NOMO-1 (cell line): ENCODE results near the gene MSI2.

Experiments used
- DNase-seq, 2 experiments: peaks; one replicate each; lab custom pipeline; 2025; ENCODE audit not compliant: unreplicated experiment in 2 of 2; lab: John Stamatoyannopoulos, UW

The MSI2 gene

DNA sequence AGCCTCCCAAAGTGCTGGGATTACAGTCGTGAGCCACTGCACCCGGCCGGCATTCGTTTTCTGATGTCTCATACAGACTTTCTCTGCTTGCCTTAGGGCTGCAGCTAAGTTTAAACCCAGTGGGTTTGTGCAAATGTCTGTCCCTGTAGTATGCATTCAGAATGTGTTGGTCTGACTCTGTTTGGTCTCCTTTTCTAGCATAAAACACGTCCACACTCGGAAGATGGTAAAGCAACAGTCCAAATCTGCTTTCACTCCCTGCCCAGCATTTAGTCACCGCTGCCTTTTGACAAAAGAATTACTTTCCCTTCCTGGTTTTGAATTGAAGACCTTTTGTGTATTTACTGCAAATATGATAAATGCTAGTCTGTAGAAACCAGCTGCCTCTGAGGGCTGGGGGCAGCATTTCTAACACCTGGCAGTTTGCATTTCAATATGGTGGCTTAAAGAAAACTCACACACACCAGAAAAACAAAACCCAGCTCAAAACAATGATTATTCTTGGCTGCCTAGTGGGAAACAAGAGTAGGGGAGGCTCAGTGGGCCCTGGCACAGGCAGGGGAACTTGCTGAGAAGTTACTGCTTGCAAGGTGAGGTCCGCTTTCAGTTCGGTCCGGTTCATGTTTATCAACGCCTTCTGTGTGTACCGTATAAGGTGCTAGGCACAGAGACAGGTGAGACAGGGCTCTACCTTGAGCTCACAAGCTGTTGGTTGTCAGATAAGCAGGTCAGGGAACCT is 56.9 kb downstream of the MSI2 start:
- no peak for DNase-seq

DNA sequence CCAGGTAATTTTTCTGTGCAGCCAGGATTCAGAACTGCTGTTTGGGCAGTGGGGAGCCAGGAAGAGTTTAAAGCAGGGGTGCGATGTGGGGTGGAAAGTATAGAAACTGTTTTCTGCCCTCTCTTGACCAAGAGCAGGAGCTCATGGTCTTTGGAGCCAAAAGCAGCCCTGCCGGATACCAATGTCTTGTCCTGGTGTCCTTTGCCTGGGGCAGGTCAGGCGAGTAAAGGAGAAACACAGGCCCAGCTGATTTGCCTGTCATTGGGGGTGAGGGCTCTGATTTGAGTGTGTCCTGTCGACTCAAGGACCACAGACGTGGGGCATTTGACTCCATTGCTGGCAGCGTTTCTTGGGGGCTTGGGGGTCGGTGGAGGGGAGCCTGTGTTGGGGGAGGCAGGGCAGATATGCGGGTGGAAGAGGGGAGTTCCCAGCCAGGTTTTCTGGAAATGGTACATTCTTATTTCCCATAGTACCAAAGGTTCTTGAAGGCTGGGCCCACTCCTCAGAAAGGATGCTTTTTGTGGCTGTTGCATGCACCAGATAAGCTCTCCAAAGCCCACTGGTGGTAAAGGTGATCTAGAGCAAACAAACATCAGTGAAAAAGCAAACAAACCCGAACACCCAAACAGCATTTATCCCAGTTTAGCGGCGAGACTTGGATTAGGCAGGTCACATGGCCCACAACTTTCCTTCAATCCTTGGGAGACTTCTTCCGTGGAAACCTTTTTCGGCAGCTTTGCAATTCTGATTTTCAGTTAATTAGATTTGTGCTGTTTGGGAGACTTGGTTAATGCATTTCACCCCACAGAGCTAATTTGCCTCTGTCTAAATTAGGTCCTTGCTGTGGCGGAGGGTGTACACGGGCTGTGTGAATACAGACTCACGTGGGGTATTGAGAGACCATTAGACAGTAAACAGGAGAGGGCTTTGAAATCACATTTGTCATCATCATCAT is 59.0 kb downstream of the MSI2 start:
- no peak for DNase-seq

DNA sequence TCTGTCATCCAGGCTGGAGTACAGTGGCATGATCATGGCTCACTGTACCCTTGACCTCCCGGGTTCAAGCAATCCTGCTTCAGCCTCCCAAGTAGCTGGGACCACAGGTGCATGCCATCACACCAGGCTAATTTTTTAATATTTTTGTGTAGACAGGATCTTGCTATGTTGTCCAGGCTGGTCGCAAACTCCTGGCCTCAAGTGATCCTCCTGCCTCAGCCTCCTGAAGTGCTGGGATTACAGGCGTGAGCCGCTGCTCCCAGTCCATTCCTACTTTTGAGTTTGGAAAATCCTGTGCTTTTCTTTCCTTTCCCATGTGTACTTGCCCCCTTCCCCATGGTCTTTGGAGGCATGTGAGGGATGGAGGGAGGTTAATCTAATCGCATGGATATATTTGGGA is 60.0 kb downstream of the MSI2 start:
- no peak for DNase-seq

DNA sequence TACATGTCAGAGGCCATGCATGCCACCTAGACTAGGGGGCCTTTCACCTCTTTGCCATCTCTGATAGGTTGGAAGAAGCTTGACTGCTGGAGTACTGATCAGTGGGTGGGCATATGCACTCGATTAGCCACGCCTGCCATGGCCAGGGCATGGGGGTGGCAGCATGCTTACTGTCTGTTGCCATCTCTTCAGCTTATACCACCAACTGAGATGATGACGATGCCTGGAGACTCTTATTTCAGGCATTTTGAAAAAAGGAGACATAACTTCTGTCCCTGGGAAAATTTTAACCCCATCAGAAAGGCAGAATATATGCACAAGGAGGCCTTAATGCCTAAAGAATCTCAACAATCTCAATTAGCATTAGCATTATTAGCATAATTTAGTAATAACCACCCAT is 60.8 kb downstream of the MSI2 start:
- DNase-seq: no peak

DNA sequence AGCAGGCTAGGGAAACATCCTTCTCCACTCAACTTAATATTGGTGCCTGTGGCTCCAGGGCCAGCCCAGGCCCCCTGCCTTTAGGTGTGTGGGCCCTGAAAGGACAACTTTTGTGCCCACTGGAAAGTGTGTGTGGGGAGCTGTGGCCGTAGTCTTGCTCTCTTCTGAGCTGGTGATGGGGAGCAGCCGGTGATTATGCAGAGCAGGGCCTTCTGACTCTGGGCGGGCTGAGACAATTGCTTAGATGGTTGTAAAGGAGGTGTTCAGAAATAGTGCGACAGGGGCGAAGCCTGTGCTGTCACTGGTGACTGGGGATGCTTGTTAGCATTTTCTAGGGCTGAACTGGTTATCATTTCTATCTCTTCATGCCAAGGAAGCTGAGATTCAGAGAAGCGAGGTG is 62.6 kb downstream of the MSI2 start:
- no peak for DNase-seq

DNA sequence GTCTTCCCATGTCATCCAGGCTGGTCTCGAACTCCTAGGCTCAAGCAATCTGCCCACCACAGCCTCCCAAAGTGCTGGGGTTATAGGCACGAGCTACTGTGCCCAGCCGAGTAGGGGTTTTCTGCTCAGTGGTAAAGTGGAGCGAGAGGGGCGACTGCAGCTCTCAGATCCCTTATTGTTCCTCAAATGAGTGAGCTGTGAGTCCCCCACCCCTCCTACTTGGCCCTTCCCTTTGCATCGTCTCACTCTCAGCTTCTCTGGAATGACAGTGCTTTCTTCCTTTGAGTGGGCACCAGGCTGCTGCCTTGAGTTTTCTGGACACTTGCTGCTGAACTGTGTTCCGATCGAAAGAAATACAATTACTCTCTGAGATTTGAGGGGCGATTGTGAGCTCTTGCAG is 63.5 kb downstream of the MSI2 start:
- no peak for DNase-seq

- DNase-seq: no peak
These were observed 67.1 kb downstream of the MSI2 start for GRCh38 chr17:57323391-57323790.

DNA sequence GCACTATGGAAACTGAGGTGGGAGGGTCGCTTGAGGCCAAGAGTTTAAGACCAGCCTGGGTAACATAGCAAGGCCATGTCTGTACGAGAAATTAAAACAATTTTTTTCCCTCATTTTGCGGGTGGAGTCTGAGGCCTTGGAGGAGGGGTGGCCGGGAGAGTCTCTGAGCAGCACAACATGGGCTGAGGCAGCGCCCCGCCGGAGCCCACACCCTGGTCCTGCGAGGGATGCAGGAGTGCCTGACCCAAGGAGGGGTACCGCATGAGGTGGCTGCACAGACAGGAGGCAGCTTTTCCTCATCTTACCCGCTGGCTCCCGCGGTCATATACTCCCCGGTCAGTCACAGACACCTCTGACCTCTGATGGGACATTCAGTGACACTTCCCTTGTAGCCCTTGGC is 67.7 kb downstream of the MSI2 start:
- no peak for DNase-seq

DNA sequence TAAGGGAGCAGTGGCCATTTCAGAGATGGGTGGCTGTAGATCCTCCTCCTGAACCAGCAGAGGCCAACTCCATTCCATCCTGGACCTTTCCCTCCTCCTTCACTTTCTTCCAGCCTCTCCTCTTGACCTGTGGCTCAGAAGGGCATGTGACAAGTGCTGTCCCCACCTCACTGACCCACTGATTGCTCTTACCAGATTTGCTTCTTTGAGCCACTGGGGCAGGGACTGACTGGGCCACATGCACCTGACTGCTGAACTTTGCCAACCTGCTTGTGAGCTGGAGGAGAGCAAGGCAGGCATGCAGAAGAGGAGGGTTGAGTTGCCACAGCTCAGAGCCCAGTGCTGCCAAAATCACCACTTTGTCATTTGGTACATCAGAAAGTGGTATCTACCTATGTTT is 68.3 kb downstream of the MSI2 start:
- no peak for DNase-seq

GRCh38 chr17:57326336-57326735 is 70.0 kb downstream of the MSI2 start:
- DNase-seq: no peak

DNA sequence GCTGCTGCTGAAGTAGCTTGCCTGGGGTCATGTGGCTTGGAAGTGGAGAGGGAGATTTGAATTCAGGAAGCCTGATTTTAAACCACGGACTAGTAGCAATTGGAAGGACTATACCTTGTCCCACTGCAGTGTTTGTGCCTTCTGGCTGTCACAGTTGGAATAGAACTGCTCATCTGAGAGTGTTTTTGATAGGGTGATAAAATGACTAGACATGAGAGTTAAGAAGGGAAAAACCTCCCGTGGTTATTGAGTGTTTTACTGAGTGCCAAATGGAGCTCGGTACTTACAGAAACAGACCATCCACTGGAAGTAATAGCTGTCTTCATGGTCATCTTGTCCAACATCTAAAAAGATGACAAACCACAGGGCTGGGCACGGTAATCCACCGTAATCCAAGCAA is 70.4 kb downstream of the MSI2 start:
- no peak for DNase-seq

DNA sequence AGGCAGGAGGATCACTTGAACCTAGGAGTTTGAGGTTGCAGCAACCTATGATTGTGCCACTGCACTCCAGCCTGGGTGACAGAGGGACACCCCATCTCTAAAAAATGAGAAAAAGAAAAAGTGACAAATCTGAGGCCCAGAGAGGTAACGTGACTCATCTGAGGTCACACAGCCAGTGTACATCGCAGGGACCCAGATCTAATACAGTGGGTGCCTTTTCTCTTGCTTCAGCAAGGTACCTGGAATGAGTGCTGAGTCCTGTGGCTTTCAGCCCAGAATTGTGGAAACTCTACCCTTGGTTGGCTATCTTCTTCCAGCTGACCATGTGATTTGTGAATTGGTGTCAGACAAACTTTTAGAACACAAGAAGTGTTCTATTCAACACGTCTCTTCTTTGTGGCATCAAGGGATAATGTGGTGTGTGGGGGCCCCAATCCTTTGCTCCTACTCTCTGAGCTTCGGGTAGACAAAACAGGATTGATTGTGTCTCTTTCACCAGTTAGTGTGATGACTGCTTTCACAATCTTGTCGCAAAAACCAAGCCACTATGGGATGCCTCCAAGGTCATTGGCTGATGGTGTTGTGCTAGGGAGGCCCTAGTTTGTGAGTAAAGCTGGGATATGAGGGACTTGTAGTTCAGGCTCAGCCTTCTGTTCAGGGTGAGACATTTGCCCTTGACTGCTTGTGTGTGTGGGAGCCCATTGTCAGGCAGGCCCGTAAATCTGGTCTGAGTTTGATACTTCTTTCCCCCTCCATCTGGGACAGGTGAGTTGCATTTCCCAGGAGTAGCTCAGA is 71.0 kb downstream of the MSI2 start:
- DNase-seq: no peak

DNA sequence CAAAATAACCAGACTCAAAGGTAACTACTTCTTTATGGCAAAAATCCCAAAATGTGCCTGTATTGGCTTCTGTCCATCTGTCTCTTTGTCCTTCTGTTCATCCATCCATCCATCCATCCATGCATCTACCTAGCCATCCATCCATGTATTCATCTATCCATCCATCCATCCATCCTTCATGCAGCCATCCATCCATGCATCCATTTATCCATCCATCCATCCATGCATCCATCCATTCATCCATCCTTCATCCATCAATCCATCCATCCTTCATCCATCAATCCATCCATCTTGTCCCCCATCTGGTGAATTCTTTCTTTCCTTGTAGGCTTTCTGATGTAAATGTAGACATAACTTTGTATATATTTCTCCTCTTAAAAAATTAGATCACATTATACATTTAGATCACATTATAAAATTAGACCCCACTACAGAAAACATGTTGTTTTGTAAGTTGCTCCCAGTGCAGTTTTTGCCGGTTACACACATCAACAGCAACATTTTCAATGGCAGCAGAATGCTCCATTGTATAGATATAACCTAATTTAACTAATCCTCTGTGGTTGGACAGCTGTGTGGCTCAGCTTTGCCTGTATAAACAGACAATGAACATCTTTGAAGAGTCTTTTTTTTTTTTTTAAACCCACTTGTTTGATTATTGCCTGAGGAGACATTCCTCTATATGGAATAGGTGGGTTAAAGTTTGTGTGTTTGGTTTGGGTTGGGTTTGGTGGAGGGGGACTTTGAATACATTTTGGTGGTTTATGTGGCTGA is 72.0 kb downstream of the MSI2 start:
- DNase-seq: no peak

DNA sequence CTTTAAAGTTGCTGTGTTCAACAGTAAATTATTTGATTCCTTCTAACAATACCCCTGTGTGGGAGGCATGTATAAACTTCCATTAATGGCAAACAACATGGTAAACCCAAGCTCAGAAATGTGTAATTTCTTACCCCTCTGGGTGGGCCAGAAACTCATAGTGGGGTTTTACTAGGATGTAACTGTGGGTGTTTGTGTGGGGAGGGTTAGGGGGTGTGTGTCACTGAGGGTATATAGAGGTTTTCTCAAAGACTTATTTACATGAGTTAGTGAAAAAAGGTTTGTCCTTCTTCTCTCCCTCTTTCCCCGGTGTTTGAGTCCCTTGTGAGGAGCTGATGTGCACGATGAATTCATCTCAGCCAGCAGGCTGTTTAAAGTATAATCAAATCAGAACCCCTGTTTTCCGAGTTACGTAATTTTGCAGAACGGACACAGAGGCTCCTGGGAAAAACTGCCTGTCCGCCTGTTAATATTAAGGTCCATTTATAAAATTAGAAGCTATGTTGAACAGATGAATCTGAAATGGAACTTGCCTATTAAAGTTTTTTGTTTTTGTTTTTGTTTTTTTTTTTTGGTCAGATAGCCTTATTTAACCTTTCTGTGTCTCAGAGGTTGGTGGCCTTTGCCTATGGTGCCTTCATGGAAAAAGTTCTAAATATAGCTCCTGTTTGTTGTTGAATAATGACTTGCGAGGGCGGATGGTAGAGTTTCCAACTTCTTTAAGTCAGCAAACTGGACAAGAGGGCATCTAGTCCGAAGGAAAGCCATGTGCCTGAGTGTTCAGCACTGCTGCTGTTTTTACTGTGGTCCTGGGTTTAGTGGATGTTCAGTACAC is 73.3 kb downstream of the MSI2 start:
- no peak for DNase-seq

DNA sequence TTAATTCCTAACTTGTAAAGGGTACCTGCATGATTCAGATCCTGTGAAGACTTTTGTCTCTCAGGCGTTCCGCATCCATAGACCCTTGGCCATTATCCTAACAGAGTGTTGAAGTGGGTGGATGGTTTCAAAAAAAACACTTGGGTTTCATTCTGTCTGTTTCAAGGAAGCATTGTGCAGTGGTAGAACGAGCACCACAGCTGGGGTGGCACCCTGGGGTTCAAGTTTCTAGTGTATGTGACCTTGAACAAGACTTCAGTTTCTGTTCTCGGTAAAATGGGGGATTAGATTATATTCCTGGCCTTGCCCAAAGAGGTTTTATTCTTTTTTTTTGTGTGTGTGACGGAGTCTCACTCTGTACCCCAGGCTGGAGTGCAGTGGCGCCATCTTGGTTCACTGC is 74.3 kb downstream of the MSI2 start:
- no peak for DNase-seq

GRCh38 chr17:57331423-57331822 is 75.1 kb downstream of the MSI2 start:
- DNase-seq: no peak

DNA sequence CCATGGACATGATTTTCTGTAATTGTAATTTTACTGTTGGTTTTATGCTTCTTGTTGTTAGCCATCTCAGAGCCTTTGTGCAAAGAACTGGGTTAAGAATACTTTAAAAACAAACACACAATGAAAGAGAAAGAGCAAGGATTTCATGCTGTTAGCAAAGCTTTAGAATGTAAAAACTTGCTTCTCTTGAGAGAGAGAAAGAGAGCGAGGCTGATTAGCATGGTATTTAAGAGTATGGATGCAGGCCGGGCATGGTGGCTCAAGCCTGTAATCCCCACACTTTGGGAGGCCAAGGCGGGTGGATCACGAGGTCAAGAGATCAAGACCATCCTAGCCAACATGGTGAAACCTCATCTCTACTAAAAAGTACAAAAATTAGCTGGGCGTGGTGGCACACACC is 76.2 kb downstream of the MSI2 start:
- DNase-seq: no peak

DNA sequence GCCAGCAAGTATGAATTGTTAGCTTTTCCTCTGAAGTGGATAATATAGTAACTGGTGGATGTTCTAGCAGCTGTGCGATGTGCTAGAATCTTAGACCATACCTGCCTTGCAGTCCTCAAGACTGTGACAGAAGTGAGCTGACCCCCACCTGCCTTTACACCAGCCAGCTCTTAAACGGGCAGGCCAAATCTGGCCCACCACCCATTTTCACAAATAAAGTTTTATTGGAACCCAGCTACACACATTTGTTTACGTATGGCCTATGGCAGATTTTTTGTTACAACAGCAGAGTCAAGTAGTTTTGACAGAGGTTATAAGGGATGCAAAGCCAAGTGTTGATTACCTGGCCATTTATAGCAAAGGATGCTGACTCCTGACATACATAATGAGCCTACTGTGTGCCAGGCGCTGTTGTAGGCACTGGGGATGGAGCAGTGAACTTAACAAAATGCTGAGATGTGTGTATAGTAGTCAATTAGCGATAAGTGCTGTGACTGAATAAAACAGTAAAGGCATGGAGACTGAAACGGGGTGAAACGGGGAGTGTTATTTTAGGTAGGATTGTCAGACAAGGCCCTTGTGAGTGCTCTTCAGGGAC is 79.0 kb downstream of the MSI2 start:
- no peak for DNase-seq

- DNase-seq: no peak
These were observed 81.1 kb downstream of the MSI2 start for GRCh38 chr17:57337390-57337789.
